NCI-H82 treated with DMSO at 0.1 percent for 48 hours (cell line): Measurements from ENCODE around the gene SOAT2.

Source experiments
- DNase-seq: peaks from one replicate; lab custom pipeline; 2025; ENCODE audit not compliant: unreplicated experiment; lab: John Stamatoyannopoulos, UW

SOAT2 gene, protein sequence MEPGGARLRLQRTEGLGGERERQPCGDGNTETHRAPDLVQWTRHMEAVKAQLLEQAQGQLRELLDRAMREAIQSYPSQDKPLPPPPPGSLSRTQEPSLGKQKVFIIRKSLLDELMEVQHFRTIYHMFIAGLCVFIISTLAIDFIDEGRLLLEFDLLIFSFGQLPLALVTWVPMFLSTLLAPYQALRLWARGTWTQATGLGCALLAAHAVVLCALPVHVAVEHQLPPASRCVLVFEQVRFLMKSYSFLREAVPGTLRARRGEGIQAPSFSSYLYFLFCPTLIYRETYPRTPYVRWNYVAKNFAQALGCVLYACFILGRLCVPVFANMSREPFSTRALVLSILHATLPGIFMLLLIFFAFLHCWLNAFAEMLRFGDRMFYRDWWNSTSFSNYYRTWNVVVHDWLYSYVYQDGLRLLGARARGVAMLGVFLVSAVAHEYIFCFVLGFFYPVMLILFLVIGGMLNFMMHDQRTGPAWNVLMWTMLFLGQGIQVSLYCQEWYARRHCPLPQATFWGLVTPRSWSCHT

DNA sequence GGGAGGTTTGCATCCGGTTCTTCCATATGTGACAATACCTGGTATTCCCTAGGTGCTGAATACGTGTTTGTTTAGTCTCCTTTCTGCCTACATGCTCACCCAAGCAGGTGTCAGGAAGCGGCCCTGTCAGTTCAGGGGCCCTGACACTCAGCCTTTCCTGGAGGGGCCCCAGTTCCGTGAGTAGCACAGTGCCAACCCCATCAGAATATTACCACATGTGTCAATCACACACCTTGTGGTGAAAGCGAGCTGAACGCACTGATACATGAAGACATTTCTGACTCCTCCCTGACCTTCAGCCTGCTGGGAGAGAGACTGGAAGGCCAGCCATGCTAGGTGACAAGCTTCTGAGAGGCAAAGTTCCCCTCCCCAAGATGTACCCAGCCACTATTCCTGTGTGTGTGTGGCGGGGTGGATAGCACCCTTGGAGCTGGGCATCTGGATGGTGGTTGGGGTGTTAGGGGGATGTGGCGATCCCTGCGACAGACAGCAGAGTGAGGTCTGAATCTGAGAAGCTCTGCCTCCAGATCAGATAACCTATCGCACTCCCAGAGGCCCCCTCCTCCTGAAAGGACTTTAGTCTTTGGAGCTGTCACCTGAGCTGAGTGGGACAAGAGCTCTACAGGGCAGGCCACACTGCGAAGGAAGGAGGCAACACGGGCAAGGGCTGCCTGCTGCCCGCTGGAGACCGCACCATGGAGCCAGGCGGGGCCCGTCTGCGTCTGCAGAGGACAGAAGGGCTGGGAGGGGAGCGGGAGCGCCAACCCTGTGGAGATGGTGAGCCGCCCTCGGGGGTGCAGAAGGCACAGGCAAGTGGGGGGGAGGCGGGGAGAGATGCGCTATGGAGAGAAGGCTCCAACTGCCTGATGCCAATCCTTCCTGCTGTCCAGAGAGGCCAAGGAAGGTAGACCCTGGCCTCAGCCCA, at the start of gene SOAT2:
Gene SOAT2 (plus strand): TSS at position 604 of the 925 bp plus-strand sequence. CDS start 92 bp downstream, at position 696.
- DNase-seq = no peak

DNA sequence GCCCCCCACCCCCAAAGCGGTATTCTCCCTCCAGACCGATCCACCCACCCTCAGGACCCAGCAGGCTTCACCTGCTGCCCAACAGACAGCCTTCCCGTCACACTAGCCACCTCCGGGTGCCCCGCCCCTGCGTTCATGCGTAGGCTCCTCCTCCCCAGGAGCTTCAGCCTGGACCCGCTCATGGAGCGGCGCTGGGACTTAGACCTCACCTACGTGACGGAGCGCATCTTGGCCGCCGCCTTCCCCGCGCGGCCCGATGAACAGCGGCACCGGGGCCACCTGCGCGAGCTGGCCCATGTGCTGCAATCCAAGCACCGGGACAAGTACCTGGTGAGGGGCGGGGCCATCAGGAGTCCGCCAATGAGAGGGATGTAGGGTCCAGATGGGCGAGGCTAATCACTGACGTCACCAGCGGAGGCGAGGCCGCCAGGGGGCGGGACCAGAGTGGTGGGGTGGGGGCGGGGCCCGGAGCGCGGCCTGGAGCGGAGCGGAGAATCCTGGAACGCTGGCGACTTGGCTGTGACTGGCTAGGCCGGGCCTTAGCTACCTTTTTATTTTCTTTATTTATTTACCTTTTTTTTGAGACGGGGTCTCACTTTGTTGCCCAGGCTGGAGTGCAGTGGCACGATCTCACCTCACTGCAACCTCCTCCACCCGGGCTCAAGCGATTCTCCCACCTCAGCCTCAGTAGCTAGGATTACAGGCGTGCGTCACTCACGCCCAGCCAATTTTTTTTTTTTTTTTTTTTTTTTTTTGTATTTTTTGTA, 49.0 kb upstream of the SOAT2 start:
- peak; percentile 93 for DNase-seq

DNA sequence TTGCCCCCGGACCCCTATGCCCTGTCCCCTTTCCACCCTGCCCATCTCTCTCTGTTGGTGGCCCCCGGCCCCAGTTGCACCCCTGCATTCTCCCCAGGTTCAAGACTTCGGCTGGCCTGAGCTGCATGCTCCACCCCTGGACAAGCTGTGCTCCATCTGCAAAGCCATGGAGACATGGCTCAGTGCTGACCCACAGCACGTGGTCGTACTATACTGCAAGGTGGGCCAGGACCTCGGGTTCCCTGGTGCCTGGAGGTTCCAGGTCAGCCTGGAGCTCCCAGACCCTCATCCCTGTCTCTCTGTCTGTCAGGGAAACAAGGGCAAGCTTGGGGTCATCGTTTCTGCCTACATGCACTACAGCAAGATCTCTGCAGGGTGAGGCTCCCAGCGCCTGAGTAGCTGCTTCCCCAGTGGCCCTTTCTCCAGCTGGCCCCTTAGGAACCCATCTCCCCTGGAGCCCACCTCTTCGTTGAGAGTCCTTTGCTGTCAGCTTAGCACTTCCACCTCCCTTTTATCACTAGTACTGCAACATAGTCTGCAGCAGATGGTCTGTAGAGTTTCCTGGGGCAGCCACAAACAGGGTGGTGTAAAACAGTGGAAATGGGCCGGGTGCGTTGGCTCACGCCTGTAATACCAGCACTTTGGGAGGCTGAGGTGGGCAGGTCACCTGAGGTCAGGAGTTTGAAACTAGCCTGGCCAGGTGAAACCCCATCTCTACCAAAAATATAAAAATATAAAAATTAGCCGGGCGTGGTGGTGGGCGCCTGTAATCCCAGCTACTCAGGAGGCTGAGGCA, 47.6 kb upstream of the SOAT2 start:
- no peak for DNase-seq

DNA sequence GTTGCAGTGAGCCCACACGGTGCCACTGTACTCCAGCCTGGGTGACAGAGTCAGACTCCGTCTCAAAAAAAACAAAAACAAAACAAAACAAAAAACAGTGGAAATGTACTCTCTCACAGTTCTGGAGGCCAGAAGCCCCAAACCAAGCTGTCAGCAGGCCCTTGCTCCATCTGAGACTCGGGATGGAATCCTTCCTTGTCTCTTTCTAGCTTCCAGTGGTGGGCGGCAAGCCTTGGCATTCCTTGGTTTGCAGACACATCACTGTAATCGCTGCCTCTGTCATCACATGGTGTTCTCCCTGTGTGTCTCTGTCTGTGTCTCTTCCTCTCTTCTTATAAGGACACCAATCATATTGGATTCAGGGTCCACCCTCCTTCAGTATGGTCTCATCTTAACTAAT, 47.0 kb upstream of the SOAT2 start:
- no peak for DNase-seq

DNA sequence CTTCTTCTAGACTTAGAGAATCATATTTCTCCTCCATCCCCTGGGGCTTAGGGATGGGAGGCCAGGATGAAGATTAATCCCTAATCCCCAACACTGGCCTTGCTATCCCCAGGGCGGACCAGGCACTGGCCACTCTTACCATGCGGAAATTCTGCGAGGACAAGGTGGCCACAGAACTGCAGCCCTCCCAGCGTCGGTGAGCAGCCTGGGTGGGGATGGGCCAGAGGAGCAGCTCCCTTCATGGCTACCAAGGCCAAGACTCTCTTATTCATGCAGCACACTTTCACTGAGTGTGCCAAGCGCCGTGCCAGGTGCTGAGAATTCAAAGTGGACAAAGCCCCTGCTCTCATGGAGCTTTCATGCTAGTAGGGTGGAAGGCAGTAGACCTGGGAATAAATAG, 46.4 kb upstream of the SOAT2 start:
- DNase-seq = no peak

DNA sequence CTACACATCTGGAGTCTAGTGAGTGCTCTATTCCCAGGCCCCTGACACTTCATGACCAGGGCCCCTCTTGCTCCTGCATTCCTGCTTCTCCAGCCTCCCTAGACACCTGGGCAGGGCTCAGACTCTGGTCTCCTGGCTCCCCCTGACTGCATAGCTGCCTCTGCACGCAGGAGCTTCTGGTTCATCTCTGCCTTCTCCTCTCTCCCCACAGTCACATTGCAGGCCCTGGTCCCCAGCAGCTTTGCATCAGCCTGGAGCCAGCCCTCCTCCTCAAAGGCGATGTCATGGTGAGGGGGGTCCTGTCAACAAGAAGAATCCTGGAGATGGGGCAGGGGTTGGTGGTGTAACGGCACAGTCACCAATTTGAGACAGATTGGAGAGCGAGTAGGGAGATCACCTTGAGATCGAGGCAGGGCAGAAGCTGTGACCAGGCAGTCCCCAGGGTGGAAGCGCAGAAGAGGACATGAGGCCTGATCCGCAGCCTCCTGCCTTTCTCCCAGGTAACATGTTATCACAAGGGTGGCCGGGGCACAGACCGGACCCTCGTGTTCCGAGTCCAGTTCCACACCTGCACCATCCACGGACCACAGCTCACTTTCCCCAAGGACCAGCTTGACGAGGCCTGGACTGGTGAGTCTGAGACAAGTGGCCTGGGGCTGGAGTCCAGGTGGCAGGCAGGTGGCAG, 45.3 kb upstream of the SOAT2 start:
- DNase-seq = no peak

DNA sequence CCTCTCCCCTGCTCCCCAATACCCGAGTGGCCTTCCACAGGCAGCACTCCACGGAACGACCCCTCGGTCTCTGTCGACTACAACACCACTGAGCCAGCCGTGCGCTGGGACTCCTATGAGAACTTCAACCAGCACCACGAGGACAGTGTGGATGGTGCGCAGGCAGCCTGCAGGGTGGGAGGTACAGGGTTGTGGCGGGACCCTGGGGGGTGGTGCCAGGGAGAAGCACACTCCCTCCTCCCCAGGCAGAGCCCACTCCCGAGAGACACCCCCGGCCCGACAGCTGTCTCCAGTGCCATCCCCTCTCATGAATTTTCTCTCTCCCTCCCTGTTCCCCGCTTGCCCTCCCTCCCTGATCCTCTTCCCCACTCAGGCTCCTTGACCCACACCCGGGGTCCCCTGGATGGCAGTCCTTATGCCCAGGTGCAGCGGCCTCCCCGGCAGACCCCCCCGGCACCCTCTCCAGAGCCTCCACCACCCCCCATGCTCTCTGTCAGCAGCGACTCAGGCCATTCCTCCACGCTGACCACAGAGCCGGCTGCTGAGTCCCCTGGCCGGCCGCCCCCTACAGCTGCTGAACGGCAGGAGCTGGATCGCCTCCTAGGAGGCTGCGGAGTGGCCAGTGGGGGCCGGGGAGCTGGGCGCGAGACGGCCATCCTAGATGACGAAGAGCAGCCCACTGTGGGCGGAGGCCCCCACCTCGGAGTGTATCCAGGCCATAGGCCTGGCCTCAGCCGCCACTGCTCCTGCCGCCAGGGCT, 44.4 kb upstream of the SOAT2 start:
- DNase-seq = no peak

DNA sequence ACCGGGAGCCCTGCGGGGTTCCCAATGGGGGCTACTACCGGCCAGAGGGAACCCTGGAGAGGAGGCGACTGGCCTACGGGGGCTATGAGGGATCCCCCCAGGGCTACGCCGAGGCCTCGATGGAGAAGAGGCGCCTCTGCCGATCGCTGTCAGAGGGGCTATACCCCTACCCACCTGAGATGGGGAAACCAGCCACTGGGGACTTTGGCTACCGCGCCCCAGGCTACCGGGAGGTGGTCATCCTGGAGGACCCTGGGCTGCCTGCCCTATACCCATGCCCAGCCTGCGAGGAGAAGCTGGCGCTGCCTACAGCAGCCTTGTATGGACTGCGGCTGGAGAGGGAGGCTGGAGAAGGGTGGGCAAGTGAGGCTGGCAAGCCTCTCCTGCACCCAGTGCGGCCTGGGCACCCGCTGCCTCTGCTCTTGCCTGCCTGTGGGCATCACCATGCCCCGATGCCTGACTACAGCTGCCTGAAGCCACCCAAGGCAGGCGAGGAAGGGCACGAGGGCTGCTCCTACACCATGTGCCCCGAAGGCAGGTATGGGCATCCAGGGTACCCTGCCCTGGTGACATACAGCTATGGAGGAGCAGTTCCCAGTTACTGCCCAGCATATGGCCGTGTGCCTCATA, 43.7 kb upstream of the SOAT2 start:
- no peak for DNase-seq

DNA sequence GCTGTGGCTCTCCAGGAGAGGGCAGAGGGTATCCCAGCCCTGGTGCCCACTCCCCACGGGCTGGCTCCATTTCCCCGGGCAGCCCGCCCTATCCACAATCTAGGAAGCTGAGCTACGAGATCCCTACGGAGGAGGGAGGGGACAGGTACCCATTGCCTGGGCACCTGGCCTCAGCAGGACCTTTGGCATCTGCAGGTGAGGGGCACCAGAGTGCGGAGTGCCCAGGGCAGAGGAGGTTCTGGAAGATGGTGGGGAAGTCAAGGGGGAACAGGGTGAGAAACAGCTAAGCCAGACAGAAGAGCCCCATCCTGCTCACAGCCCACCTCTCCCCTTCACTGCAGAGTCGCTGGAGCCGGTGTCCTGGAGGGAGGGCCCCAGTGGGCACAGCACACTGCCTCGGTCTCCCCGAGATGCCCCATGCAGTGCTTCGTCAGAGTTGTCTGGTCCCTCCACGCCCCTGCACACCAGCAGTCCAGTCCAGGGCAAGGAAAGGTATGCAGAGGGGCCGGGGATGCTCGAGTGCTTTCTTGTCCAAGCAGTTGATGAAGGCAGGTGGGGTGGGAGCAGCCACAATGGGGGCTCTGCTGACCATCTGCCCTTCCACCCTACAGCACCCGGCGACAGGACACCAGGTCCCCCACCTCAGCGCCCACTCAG, 43.1 kb upstream of the SOAT2 start:
- DNase-seq = no peak

DNA sequence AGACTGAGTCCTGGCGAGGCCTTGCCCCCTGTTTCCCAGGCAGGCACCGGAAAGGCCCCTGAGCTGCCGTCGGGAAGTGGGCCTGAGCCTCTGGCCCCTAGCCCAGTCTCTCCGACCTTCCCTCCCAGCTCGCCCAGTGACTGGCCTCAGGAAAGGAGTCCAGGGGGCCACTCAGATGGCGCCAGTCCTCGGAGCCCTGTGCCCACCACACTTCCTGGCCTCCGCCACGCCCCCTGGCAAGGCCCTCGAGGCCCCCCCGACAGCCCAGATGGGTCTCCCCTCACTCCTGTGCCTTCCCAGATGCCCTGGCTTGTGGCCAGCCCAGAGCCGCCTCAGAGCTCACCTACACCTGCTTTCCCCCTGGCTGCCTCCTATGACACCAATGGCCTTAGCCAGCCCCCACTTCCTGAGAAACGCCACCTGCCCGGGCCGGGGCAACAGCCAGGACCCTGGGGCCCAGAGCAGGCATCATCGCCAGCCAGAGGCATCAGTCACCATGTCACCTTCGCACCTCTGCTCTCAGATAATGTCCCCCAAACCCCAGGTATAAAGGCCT, 42.5 kb upstream of the SOAT2 start:
- no peak for DNase-seq

DNA sequence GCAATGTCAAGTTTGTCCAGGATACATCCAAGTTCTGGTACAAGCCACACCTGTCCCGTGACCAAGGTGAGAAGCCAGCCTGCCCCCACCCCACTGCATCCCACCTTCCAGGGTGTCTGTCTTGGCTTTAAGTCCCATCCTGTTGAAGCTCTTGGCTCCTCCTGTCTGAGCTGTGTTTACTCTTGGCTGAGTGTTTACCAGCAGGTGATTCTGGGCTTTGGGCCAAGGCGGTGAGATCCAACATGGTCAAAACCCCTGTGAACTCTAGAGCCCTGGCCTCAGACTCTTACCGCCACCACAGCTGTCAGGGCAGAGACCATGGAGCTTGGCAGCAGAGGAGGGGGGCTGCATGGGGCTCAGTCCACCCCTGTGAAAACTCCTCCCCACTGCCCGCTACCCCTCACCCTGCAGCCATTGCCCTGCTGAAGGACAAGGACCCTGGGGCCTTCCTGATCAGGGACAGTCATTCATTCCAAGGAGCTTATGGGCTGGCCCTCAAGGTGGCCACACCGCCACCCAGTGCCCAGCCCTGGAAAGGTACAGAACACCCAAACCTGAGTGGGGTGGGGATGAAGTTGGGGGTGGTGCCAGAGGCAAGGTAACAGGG, 41.8 kb upstream of the SOAT2 start:
- peak; percentile 12 for DNase-seq

DNA sequence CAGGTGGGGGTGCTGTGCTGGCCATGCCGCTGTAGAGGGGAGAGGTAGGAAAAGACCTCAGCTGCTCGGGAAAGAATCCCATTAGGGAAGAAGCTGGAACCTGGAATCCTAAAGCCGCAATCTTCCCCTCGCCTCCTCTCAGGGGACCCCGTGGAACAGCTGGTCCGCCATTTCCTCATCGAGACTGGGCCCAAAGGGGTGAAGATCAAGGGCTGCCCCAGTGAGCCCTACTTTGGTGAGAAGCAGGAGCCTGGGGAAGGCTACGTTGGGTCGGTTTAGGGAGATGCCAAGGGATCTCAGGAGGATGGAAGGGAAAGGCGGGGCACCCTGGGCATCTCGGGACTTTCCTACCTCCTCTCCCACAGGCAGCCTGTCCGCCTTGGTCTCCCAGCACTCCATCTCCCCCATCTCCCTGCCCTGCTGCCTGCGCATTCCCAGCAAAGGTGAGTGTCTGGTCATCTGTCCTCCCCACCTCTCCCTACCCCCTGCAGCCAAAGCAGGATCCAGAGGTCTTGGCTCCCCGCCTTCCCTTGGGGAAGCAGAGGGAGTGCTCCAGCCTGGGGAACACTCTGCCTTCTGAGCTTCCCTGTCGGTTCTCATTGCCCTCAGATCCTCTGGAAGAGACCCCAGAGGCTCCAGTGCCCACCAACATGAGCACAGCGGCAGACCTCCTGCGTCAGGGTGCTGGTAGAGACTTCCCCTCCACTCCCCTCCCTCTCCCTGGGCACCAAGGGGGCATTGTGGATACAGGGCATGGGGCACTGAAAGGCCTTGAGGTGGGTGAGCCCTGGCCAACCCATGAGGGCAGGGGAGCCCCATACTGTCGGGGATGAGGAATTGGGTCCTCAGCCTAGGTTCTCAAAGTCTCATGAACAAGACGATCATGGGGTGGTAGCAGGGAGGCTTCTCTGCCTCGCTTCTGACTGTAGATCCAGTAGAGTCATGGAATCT, 41.0 kb upstream of the SOAT2 start:
- DNase-seq = no peak

DNA sequence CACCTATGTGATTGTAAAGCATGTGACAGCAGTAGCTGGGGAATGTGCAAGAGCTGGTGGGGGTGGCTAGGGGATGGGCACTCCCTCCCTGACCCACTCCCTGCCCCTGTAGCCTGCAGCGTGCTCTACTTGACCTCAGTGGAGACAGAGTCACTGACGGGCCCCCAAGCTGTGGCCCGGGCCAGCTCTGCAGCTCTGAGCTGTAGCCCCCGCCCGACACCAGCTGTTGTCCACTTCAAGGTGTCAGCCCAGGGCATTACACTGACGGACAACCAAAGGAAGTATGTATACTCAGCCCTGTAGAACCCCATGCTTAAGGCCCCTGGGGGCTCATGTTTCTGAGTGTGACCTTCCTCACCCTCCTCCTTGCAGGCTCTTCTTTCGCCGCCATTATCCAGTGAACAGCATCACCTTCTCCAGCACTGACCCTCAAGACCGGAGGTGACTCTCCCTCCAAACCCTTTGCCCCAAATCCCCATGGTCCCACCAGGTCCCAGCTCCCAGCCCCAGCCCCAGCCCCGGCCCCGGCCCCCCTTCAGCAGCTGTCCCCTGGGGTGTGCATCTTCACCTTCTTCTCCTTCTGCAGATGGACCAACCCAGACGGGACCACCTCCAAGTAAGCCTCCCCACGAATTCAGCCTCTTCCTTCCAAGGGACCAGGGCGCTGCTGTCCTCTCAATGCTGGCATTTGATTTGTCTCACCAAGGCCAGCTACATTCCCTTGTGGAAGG, 40.1 kb upstream of the SOAT2 start:
- no peak for DNase-seq

DNA sequence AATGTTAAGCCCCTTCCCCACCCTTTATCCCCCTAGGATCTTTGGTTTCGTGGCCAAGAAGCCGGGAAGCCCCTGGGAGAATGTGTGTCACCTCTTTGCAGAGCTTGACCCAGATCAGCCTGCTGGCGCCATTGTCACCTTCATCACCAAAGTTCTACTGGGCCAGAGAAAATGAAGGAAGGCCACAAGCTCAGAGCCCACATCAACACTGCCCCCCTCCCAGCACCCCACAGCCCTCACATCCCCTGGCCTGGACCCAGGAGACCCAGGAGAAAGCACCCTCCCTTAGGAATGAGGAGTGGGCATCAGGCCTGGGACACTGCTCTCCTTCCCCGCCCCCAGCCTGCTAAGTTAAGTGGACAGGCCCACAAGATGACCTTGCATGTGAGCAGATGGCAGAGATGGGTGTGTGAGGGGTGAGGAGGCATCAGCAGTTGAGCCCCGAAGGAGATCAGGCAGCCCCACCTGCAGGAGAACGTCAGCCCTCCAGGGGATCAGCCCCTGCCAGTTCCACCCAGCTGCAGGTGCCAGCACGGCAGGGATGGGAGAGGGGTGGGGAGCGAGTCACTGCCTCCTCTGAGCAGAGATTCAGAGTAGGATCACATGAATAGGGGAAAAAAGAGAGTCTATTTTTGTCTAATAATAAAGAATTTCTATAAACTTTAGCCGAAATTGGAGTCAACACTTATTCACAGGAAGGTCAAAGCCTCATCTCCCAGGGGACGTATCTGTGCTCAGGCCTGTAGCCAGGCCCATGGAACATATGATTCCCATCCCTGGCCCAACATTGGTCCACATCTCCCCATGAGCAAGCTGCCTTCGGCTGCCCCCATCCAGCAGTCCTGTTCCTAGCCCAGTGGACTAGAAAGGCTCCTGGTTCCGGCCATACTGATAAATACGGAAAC, 39.3 kb upstream of the SOAT2 start:
- DNase-seq = no peak
